HT-29 (cell line): ENCODE results near the gene LINC00237. TPM values are rescaled to one million over a fixed set of nuclear protein-coding genes. Genes with fewer than 3 reads are reported as not detected.

Source experiments
- DNase-seq: peaks from one replicate; pipeline ENCODE4 v3.0.0-alpha.2; 2015; ENCODE audit warnings: low spot score
- small RNA-seq: library from RNA; depleted of rRNA; stranded (forward); fragments of <200 nt; gene quantifications from one replicate; pipeline ENCODE3, GENCODE V24; 2014
- total RNA-seq: library from RNA; depleted of rRNA; stranded (reverse); fragments of >200 nt; shearing (Covaris generic); gene quantifications from 2 replicates; pipeline ENCODE4 v1.2.3, GENCODE V29; 2014; rRNA removed

The LINC00237 gene
- total RNA-seq, 1 experiment from 2014 or later: not detected

GRCh38 chr20:21049305-21049828 is 56.8 kb downstream of the LINC00237 start:
- no peak for DNase-seq

DNA sequence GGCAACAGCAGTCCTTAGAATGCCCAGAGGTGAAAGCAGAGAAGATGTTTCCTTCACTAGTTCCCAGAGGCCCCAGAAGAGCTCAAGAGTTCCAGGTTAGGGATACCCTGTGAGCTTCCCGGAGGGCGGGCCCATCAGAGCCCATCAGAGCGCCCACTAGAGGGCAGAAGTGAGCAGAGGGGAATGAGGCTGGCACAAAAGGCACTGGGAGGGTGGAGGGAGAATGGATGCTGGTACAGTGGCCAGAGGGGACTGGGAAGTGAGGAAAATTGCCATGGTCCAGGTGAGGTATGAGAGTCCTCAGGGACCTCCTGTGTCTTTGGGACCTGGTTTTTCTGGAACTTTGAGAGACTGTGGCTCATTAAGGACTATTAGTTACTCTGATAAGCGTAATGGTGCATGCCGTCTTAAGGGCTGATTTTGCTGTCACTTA is 57.3 kb downstream of the LINC00237 start:
- peak; percentile 62 for DNase-seq

DNA sequence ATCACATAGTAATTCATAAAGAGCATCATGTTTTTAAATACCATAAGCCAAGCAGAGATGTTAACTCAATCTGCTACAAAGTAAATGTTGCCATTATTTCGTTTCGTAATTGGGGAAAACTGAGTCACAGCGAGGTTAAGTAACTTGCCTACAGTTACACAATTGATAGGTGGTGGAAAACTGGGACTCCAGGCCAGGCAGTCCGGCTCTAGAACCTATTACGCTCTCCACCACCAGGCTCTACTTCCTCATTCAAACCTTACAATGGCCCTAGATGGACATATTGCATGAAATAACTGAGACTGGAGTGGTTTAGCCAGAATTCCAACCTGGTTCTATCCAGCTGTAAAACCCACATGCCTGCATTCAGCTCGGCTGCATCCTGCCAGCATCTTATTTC is 58.2 kb downstream of the LINC00237 start:
- no peak for DNase-seq

GRCh38 chr20:21046413-21047070 is 59.6 kb downstream of the LINC00237 start:
- no peak for DNase-seq

Small RNA genes lying within 50 kb of the gene (small RNA-seq; reads per million reads assigned to genes)
- gene RNA5SP477: 0.22 reads per million

Other genes starting within 250 kb of the LINC00237 start
- 8.5 and 11.5 TPM in 2 replicates for gene KIZ, start 19.7 kb upstream of the LINC00237 start, total RNA-seq
- gene XRN2, start 197.0 kb upstream of the LINC00237 start, total RNA-seq: 42.3 and 44.0 TPM in 2 replicates